Activated CD8-positive, alpha-beta T cell treated with anti-CD3 and anti-CD28 coated beads for 36 hours (primary cell): ENCODE results near the gene TRIL. TPM values are rescaled to one million over a fixed set of nuclear protein-coding genes. Genes with fewer than 3 reads are reported as not detected.

Source experiments
- ATAC-seq: fragments of 200-7000 bp; cut with Tn5 transposase; one replicate; pipeline ENCODE4 v1.10.0; 2021; ENCODE audit warnings: mild to moderate bottlenecking, moderate library complexity
- CTCF ChIA-PET: fragments of 350-600 bp; sonication (Branson Sonifier 250); formaldehyde crosslinking; loops from one replicate; lab custom pipeline; 2021; ENCODE audit warnings: antibody characterized with exemption; lab: Charles Lee
- POLR2A ChIA-PET: fragments of 350-600 bp; sonication (Branson Sonifier 250); formaldehyde crosslinking; loops from one replicate; lab custom pipeline; 2021; ENCODE audit warnings: antibody characterized with exemption; lab: Charles Lee
- DNase-seq: peaks from one replicate; pipeline ENCODE4 v3.0.0-alpha.2; 2020
- H3K27ac Mint-ChIP-seq: one replicate; pipeline ENCODE4 v1.8.0; 2021; ENCODE audit warnings: mild to moderate bottlenecking, mixed read lengths
- H3K27me3 Mint-ChIP-seq: one replicate; pipeline ENCODE4 v1.8.0; 2021; ENCODE audit warnings: mixed read lengths
- H3K36me3 Mint-ChIP-seq: one replicate; pipeline ENCODE4 v1.8.0; 2021; ENCODE audit warnings: low read depth, mixed read lengths
- H3K4me1 Mint-ChIP-seq: one replicate; pipeline ENCODE4 v1.8.0; 2021; ENCODE audit warnings: low read depth, mixed read lengths
- H3K4me3 Mint-ChIP-seq: one replicate; pipeline ENCODE4 v1.8.0; 2021; ENCODE audit warnings: mild to moderate bottlenecking, moderate library complexity, mixed read lengths
- H3K9me3 Mint-ChIP-seq: one replicate; pipeline ENCODE4 v1.8.0; 2021; ENCODE audit warnings: mixed read lengths
- CTCF ChIP-seq: fragments of 200-600 bp; IDR thresholded peaks from one replicate; pipeline ENCODE4 v1.8.0; 2022; ENCODE audit warnings: antibody characterized with exemption, mild to moderate bottlenecking
- intact Hi-C: fragments of 100-400 bp; cut with micrococcal nuclease; formaldehyde crosslinking; loops from one replicate; pipeline ENCODE4 v1.10.0; 2022
- total RNA-seq, 2 experiments: library from RNA; stranded (reverse); gene quantifications; one replicate each; pipeline ENCODE4 v1.2.3, GENCODE V29; 2021

The TRIL gene
- total RNA-seq, 2 experiments from 2014 or later: not detected

DNA sequence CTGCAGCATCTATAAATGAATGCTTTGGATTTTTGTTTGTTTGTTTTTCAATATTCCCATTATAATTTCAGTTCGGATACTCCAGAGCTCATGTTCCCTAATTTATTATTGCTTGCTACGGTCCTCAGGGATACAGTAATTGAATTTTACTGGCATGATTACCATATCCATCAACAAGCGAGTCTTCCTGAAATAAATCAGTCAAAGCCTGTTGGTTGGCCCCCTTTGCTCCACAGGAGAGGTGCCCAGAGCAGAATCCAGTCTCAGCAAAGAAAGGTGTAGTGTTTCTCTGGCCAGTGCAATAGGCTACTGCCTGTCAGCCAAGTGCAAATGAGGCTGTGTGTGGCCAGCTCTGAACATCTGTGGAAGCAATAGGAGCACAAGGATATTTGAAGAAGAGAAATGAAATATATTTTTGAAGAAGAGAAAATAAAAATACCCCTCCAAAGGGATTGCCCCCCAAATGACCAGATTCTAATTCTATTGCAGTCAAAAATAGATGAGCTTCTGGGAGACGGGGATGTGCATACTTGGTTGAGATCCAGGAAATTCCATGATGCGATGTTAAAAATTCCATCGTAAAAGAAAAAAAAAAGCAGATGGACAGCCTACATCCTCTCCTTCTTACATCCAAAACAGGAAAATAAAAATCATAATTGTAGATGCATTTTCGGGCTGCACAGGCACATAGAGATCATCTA is 18.1 kb downstream of the TRIL start:
- no peak for TF ChIP-seq CTCF
- Mint-ChIP-seq H3K4me3 (no peak overlapping the region), H3K4me1 (no peaks in the 10 kb centered on the region), H3K27ac (no peak overlapping the region), H3K9me3 (no peaks in the 10 kb centered on the region), H3K27me3 (peaks cover 10% of the 10 kb centered on the region), H3K36me3 (no peaks in the 10 kb centered on the region)
- ATAC-seq: no peak
- POLR2A ChIA-PET: interaction anchor here (0.6 kb wide), 1 partner anchor 48 kb away, joined by 3 read pairs; no protein-coding TSS in a partner anchor
- CTCF ChIA-PET: interaction anchor here (0.7 to 6.2 kb wide), 5 partner anchors 13 to 18 kb away, joined by 4 to 37 read pairs (median 6); partner anchors contain the start of gene TRIL
- no peak for DNase-seq
- intact Hi-C loops: no loop called here

DNA sequence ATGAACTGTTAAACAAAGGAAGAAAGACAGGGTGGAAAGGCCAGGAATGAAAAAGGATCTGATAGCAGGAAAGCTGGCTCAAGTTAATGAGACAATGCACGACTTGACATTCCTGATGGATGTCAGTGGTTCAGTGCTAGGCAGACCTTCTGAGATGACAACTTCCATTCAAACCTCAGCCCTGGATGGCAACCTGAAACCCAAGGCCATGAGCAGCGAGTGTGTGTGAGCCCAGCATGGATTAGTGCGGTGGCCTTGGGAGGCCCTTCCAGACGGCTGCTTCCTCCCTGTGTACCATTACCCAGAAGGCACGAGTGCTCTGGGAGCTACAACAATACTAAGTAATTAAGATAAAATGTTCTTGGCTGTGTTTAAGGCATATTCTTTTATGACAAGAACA is 18.8 kb downstream of the TRIL start:
- intact Hi-C loops: no loop called here
- Mint-ChIP-seq H3K27me3 (peaks cover 14% of the 10 kb centered on the region), H3K9me3 (no peaks in the 10 kb centered on the region), H3K4me3 (no peak overlapping the region), H3K27ac (no peak overlapping the region), H3K4me1 (no peaks in the 10 kb centered on the region), H3K36me3 (no peaks in the 10 kb centered on the region)
- CTCF ChIA-PET: interaction anchor here (0.7 to 1.5 kb wide), 2 partner anchors 13 to 14 kb away, joined by 4 to 9 read pairs; no protein-coding TSS in a partner anchor
- ATAC-seq (no peak), DNase-seq (no peak)
- POLR2A ChIA-PET: interaction anchor here (0.6 kb wide), 2 partner anchors 30 to 49 kb away, joined by 3 read pairs; no protein-coding TSS in a partner anchor
- no peak for TF ChIP-seq CTCF

DNA sequence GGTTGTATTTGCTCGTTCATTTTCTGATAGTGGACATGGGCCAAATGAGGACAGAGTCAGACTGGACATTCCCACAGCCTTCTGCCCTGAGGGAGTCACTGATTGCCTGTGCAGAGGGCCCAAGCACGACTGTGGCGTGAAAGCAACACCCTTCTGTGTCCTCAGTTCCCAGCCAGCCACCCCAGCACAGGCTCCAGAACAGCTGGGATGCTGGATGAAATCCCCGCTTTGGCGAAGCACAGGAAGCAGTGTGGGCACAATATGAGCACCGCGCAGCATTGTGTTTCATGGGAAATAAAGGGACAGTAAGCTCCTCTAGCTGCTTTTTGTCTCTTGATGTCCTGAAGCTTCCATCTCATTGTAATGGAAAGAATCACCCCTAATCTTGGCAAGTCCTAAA is 20.5 kb downstream of the TRIL start:
- Mint-ChIP-seq H3K4me1 (no peaks in the 10 kb centered on the region), H3K27ac (no peak overlapping the region), H3K9me3 (no peaks in the 10 kb centered on the region), H3K27me3 (peaks cover 19% of the 10 kb centered on the region), H3K36me3 (no peaks in the 10 kb centered on the region), H3K4me3 (no peak overlapping the region)
- ATAC-seq (no peak), DNase-seq (no peak)
- intact Hi-C loops: no loop called here
- CTCF ChIA-PET: interaction anchor here (0.9 to 3.4 kb wide), 4 partner anchors 11 to 19 kb away, joined by 3 to 29 read pairs (median 4); no protein-coding TSS in a partner anchor
- TF ChIP-seq CTCF: no peak
- POLR2A ChIA-PET: no interaction called here

- DNase-seq: no peak
- ChIA-PET CTCF (interaction anchor here (0.9 to 6.9 kb wide), 5 partner anchors 10 to 19 kb away, joined by 3 to 43 read pairs (median 4); no protein-coding TSS in a partner anchor), POLR2A (no interaction called here)
- intact Hi-C loops: no loop called here
- no peak for ATAC-seq
- TF ChIP-seq CTCF: no peak
- Mint-ChIP-seq H3K4me1 (no peaks in the 10 kb centered on the region), H3K27ac (no peak overlapping the region), H3K4me3 (no peak overlapping the region), H3K9me3 (no peaks in the 10 kb centered on the region), H3K36me3 (no peaks in the 10 kb centered on the region), H3K27me3 (peaks cover 17% of the 10 kb centered on the region)
These were observed 21.0 kb downstream of the TRIL start for GRCh38 chr7:28937103-28937502.

DNA sequence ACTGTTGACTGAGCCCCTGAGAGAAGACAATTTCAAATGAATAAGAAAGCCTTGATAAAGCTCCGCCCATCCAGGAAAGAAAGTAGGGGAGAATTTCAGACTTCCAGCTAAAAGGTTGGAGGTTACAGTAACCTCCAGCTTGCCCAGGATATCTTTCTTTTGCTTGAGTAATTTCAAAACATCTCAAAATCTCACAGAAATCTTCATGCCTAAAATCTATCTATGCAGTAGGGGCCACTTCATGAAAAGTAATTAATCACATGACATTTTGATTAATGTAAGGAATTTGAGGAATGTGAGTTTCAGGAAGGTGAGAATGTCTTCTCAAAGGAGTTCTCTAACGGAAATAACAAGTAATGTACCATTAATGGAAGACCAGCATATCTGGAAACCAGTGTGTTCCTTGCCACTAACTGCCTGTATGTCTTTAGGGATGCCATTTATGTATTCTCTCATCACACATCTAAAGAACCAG is 24.2 kb downstream of the TRIL start:
- DNase-seq (no peak), ATAC-seq (no peak)
- TF ChIP-seq CTCF: no peak
- H3K36me3 Mint-ChIP-seq: no peaks in the 10 kb centered on the region
- H3K27ac Mint-ChIP-seq: no peak overlapping the region
- no peak overlapping the region for H3K4me3 Mint-ChIP-seq
- ChIA-PET POLR2A (no interaction called here), CTCF (interaction anchor here (1.5 to 6.9 kb wide), 3 partner anchors 10 to 23 kb away, joined by 3 to 43 read pairs (median 5); no protein-coding TSS in a partner anchor)
- no peaks in the 10 kb centered on the region for H3K4me1 Mint-ChIP-seq
- intact Hi-C loops: no loop called here
- H3K27me3 Mint-ChIP-seq: peaks cover 18% of the 10 kb centered on the region
- H3K9me3 Mint-ChIP-seq: no peaks in the 10 kb centered on the region
